Stimulated activated CD4-positive, alpha-beta T cell treated with anti-CD3 and anti-CD28 coated beads, Interleukin-12 subunit alpha, Interleukin-12 subunit beta, amount 100 ng/mL, for 4 hours (primary cell): ENCODE measurements around the gene ABCB10.

Experiments
- DNase-seq: peaks from one replicate; pipeline ENCODE4 v3.0.0-alpha.2; 2020

The ABCB10 gene

DNA sequence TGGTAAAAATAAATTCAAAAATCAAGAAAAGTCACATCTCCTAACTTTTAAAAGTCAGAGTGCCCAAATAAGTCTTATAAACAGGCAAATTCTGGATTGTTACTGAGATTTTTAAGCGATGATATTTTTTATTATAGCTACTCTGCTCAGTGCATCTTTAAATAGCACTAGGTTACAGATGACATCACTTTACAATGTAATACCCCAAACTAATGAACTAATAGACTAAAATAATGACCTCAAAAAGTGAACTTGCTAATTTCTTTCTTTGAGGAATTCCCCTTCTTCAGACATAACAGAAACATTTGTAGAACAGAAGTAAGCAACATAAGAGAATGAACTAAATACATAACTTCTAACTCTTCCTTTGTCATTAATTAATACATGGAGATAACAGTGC is 91.6 kb downstream of the ABCB10 start:
- no peak for DNase-seq
